ENCODE results near the gene CRNKL1.

The CRNKL1 gene

DNA sequence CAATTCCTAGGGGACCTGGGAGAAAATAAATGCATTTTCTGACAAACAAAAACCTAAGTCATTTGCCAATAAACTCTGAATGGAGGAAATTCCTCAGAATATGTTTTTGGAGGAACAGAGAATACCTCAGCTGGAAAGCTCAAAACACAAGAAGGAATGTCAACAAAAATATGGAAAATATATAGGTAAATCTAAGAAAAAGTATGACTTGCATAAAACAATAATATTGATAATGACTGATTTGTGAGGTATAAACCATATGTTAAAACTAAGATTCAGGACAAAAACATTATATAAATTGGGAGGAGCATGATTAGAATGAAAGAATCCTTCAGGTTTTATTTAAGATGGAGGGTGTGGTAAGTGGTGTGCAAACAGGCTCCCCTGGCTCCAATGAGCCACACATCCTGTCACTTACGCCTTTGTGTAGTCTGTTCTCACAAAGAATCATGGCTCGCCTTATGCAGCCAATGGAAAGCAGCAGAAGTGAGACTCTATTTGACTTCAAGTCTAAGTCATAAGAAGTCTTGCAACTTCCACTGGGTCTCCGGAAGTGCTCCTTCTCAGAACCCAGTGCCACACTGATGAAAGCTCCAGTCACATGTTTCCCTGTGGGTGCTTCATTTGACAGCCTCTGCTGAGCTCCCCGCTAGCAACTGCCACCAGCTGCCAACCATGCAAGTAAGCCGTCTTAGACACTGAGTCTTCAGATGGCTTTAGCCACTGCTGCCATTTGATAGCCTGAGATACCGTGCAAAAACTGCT lies 8.2 kb upstream of the CRNKL1 start:
- H3K4me2 ChIP-seq (ENCODE audit: low read length), result no peak overlapping the region
- H3K79me1 ChIP-seq (ENCODE audit: low read length), result no peaks in the 10 kb centered on the region
- no CpG with 5 or more reads among the region's 6 CpGs for WGBS (ENCODE audit: extremely low coverage, insufficient coverage, insufficient read length)
- no peak overlapping the region for H3K9ac ChIP-seq (ENCODE audit: low read length)
- no peaks in the 10 kb centered on the region for H3K36me3 ChIP-seq (ENCODE audit: control insufficient read depth in 1 of 2, insufficient read depth in 2 of 2, low read length in 2 of 2)
- H2AFZ ChIP-seq (ENCODE audit: insufficient read depth, low read length, poor library complexity), result no peak overlapping the region
- DNase-seq, result no peak
- no peak overlapping the region for H4K91ac ChIP-seq (ENCODE audit: low read depth, low read length)
- no peak overlapping the region for H3K23ac ChIP-seq (ENCODE audit: low read length)
- no peak overlapping the region for H2BK5ac ChIP-seq (ENCODE audit: low read depth, low read length, poor library complexity)
- H4K12ac ChIP-seq (ENCODE audit: low read depth, low read length), result no peak overlapping the region
- no peak overlapping the region for H3K18ac ChIP-seq (ENCODE audit: low read length)
- H2BK12ac ChIP-seq (ENCODE audit: low read length), result no peak overlapping the region
- no peaks in the 10 kb centered on the region for H3K27me3 ChIP-seq (ENCODE audit: insufficient read depth, low read length)
- H2BK120ac ChIP-seq (ENCODE audit: insufficient read depth, low read length, poor library complexity), result no peak overlapping the region
- H3K4me3 ChIP-seq (ENCODE audit: low read depth, low read length), result no peak overlapping the region
- no peak overlapping the region for H4K8ac ChIP-seq (ENCODE audit: low read depth, low read length)
- H2AK5ac ChIP-seq (ENCODE audit: low read length), result no peak overlapping the region
- H3K14ac ChIP-seq (ENCODE audit: low read length), result no peak overlapping the region
- no peaks in the 10 kb centered on the region for H3K4me1 ChIP-seq (ENCODE audit: control insufficient read depth in 1 of 2, insufficient read depth in 2 of 2, low read length in 2 of 2)
- H3K27ac ChIP-seq (ENCODE audit: low read depth, low read length), result no peak overlapping the region
- no peaks in the 10 kb centered on the region for H3K79me2 ChIP-seq (ENCODE audit: control insufficient read depth, insufficient read depth, low read length, poor library complexity)
- H3K9me3 ChIP-seq (ENCODE audit: insufficient read depth, low read depth, low read length), result no peaks in the 10 kb centered on the region
- no peak overlapping the region for H3K4ac ChIP-seq (ENCODE audit: low read depth, low read length)

DNA sequence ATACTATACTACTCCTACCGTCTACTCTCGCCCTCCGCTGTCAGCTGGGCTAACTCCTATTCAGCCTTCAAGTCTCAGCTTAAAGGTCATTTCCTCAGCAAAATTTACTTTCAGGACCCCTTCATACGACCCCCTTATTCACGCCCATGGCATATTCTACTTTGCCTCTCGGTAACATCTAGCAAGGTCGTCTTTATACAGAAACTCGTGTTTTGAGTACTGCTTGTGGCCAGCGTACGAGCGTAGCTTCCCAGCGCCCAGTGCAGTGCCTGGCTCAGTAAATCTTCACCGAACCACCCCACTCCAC lies 546 bp downstream of the CRNKL1 start:
- Histone ChIP-seq H2BK12ac (ENCODE audit: low read length) (no peak overlapping the region), H2AK5ac (ENCODE audit: low read length) (no peak overlapping the region), H3K27ac (ENCODE audit: low read depth, low read length) (no peak overlapping the region), H3K4me3 (ENCODE audit: low read depth, low read length) (peak overlapping the region; percentile 96), H3K23ac (ENCODE audit: low read length) (no peak overlapping the region), H3K79me1 (ENCODE audit: low read length) (peaks cover 3% of the 10 kb centered on the region), H3K27me3 (ENCODE audit: insufficient read depth, low read length) (no peaks in the 10 kb centered on the region), H3K79me2 (ENCODE audit: control insufficient read depth, insufficient read depth, low read length, poor library complexity) (peaks cover 3% of the 10 kb centered on the region), H2AFZ (ENCODE audit: insufficient read depth, low read length, poor library complexity) (peak overlapping the region; percentile 49), H4K91ac (ENCODE audit: low read depth, low read length) (peak overlapping the region; percentile 65), H2BK5ac (ENCODE audit: low read depth, low read length, poor library complexity) (no peak overlapping the region), H4K12ac (ENCODE audit: low read depth, low read length) (peak overlapping the region; percentile 7), H3K4ac (ENCODE audit: low read depth, low read length) (peak overlapping the region; percentile 39), H3K9me3 (ENCODE audit: insufficient read depth, low read depth, low read length) (no peaks in the 10 kb centered on the region), H3K4me1 (ENCODE audit: control insufficient read depth in 1 of 2, insufficient read depth in 2 of 2, low read length in 2 of 2) (no peaks in the 10 kb centered on the region), H3K18ac (ENCODE audit: low read length) (peak overlapping the region; percentile 22), H3K4me2 (ENCODE audit: low read length) (peak overlapping the region; percentile 80), H3K14ac (ENCODE audit: low read length) (peak overlapping the region; percentile 54), H3K36me3 (ENCODE audit: control insufficient read depth in 1 of 2, insufficient read depth in 2 of 2, low read length in 2 of 2) (peaks cover 3 to 13% of the 10 kb centered on the region in 2 experiments), H2BK120ac (ENCODE audit: insufficient read depth, low read length, poor library complexity) (peak overlapping the region; percentile 19), H3K9ac (ENCODE audit: low read length) (peak overlapping the region; percentile 74), H4K8ac (ENCODE audit: low read depth, low read length) (peak overlapping the region; percentile 81)
- WGBS (ENCODE audit: extremely low coverage, insufficient coverage, insufficient read length), result no CpG with 5 or more reads among the region's 13 CpGs
- no peak for DNase-seq

DNA sequence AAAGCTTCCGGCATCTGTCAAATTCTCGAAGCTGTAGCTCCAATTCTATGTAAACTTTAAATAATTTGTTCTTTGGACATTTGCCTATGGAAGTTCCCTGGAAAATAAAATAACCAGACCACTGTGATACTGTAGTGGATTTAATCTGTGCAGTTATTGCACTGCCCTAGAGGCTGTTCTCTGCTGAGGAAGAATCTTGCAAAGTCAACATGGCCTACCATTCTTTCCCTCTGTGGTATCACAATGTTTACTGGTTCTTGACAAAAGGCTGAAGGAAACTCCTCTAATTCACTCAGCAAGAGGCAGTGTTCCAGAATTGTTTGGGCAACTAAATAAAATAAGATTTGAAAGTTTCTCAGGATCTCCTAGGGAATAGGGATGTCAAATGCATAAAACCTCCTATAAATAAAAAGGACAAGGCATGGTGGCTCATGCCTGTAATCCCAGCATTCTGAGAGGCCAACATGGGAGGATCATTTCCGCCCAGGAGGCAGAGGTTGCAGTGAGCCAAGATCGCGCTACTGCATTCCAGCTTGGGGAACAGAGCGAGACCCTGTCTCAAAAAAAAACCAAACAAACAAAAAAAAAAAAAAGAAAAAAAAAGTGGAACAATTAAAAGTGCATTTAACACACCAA lies 12.4 kb downstream of the CRNKL1 start:
- Histone ChIP-seq H3K4ac (ENCODE audit: low read depth, low read length) (no peak overlapping the region), H4K8ac (ENCODE audit: low read depth, low read length) (no peak overlapping the region)
- WGBS (ENCODE audit: extremely low coverage, insufficient coverage, insufficient read length), result no CpG with 5 or more reads among the region's 6 CpGs

DNA sequence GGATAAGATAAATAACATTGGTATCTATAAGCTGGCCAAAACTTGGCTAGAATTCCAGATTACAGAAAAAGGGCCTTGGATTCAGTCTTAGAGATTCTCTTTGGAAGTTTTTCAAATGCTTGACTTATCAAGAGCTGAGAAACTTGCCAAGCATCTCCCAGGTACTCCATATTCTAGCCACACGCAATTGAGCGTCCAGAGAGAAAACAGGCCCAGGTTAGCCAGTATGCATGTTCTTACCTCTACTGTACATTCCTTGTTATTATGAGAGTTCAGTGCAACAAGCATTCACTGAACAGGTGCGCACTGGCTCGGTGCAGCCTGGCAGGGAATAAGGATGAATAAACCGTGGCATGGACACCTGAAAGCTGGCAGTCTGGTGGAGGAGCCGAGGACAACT lies 13.7 kb downstream of the CRNKL1 start:
- no peak overlapping the region for H3K18ac ChIP-seq (ENCODE audit: low read length)
- no peak overlapping the region for H3K23ac ChIP-seq (ENCODE audit: low read length)
- H3K27me3 ChIP-seq (ENCODE audit: insufficient read depth, low read length), result no peaks in the 10 kb centered on the region
- H2AFZ ChIP-seq (ENCODE audit: insufficient read depth, low read length, poor library complexity), result no peak overlapping the region
- no peak overlapping the region for H3K4ac ChIP-seq (ENCODE audit: low read depth, low read length)
- H3K79me1 ChIP-seq (ENCODE audit: low read length), result no peaks in the 10 kb centered on the region
- H2BK12ac ChIP-seq (ENCODE audit: low read length), result no peak overlapping the region
- no peak overlapping the region for H4K8ac ChIP-seq (ENCODE audit: low read depth, low read length)
- WGBS (ENCODE audit: extremely low coverage, insufficient coverage, insufficient read length), result no CpG with 5 or more reads among the region's 6 CpGs
- peaks cover 15 to 37% of the 10 kb centered on the region in 2 experiments for H3K36me3 ChIP-seq (ENCODE audit: control insufficient read depth in 1 of 2, insufficient read depth in 2 of 2, low read length in 2 of 2)
- H3K4me2 ChIP-seq (ENCODE audit: low read length), result no peak overlapping the region
- H3K9me3 ChIP-seq (ENCODE audit: insufficient read depth, low read depth, low read length), result no peaks in the 10 kb centered on the region
- no peak overlapping the region for H2AK5ac ChIP-seq (ENCODE audit: low read length)
- no peak overlapping the region for H4K12ac ChIP-seq (ENCODE audit: low read depth, low read length)
- H2BK120ac ChIP-seq (ENCODE audit: insufficient read depth, low read length, poor library complexity), result no peak overlapping the region
- no peak overlapping the region for H3K27ac ChIP-seq (ENCODE audit: low read depth, low read length)
- H3K9ac ChIP-seq (ENCODE audit: low read length), result no peak overlapping the region
- H4K91ac ChIP-seq (ENCODE audit: low read depth, low read length), result no peak overlapping the region
- H2BK5ac ChIP-seq (ENCODE audit: low read depth, low read length, poor library complexity), result no peak overlapping the region
- no peaks in the 10 kb centered on the region for H3K4me1 ChIP-seq (ENCODE audit: control insufficient read depth in 1 of 2, insufficient read depth in 2 of 2, low read length in 2 of 2)
- peak; percentile 25 to 83 for DNase-seq
- no peak overlapping the region for H3K4me3 ChIP-seq (ENCODE audit: low read depth, low read length)
- H3K79me2 ChIP-seq (ENCODE audit: control insufficient read depth, insufficient read depth, low read length, poor library complexity), result no peaks in the 10 kb centered on the region
- no peak overlapping the region for H3K14ac ChIP-seq (ENCODE audit: low read length)

More for the DNA sequence above, 12.4 kb downstream of the CRNKL1 start:
- no peaks in the 10 kb centered on the region for H3K27me3 ChIP-seq (ENCODE audit: insufficient read depth, low read length)
- no peak overlapping the region for H3K27ac ChIP-seq (ENCODE audit: low read depth, low read length)
- H2AK5ac ChIP-seq (ENCODE audit: low read length), result no peak overlapping the region
- H2AFZ ChIP-seq (ENCODE audit: insufficient read depth, low read length, poor library complexity), result no peak overlapping the region
- H3K4me2 ChIP-seq (ENCODE audit: low read length), result no peak overlapping the region
- no peak overlapping the region for H3K18ac ChIP-seq (ENCODE audit: low read length)
- no peak overlapping the region for H3K4me3 ChIP-seq (ENCODE audit: low read depth, low read length)
- no peak overlapping the region for H3K14ac ChIP-seq (ENCODE audit: low read length)
- no peak overlapping the region for H3K23ac ChIP-seq (ENCODE audit: low read length)
- no peaks in the 10 kb centered on the region for H3K79me2 ChIP-seq (ENCODE audit: control insufficient read depth, insufficient read depth, low read length, poor library complexity)
- H2BK120ac ChIP-seq (ENCODE audit: insufficient read depth, low read length, poor library complexity), result no peak overlapping the region
- no peak overlapping the region for H2BK5ac ChIP-seq (ENCODE audit: low read depth, low read length, poor library complexity)
- H2BK12ac ChIP-seq (ENCODE audit: low read length), result no peak overlapping the region
- DNase-seq, result no peak
- H3K4me1 ChIP-seq (ENCODE audit: control insufficient read depth in 1 of 2, insufficient read depth in 2 of 2, low read length in 2 of 2), result no peaks in the 10 kb centered on the region
- H4K12ac ChIP-seq (ENCODE audit: low read depth, low read length), result no peak overlapping the region
- no peak overlapping the region for H3K9ac ChIP-seq (ENCODE audit: low read length)
- H4K91ac ChIP-seq (ENCODE audit: low read depth, low read length), result no peak overlapping the region
- H3K36me3 ChIP-seq (ENCODE audit: control insufficient read depth in 1 of 2, insufficient read depth in 2 of 2, low read length in 2 of 2), result peaks cover 14 to 43% of the 10 kb centered on the region in 2 experiments
- no peaks in the 10 kb centered on the region for H3K9me3 ChIP-seq (ENCODE audit: insufficient read depth, low read depth, low read length)
- H3K79me1 ChIP-seq (ENCODE audit: low read length), result no peaks in the 10 kb centered on the region
